ENCODE data around the gene MYO1D. TPM values are rescaled to one million over a fixed set of nuclear protein-coding genes. Genes with fewer than 3 reads are reported as not detected.
A peak's percentile ranks its signal among the peaks of the same experiment; 100 is the strongest.

Gene MYO1D
- total RNA-seq, 1 experiment from 2014 or later, result 29.9 TPM

DNA sequence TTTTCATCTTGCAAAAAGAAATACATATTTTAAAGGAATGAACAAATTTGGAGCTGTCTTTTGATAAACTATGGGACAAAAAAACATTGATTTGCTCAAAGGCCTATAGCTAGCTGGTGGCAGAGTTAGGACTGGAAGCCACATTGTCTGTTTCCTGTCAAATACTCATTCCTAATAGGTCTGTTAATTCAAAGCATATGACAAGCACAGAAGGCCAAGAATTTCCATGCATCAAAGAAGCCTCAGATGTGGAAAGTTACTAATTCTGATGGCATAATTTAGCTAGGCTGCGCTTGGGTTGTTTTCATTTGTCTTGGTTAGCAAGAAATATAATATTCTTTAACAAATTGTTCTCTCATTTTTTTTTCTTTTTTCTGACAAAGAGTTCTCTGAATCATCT, 292.1 kb downstream of the MYO1D start (continued):
- TF ChIP-seq, protein P1, sequence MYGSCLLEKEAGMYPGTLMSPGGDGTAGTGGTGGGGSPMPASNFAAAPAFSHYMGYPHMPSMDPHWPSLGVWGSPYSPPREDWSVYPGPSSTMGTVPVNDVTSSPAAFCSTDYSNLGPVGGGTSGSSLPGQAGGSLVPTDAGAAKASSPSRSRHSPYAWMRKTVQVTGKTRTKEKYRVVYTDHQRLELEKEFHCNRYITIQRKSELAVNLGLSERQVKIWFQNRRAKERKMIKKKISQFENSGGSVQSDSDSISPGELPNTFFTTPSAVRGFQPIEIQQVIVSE (CRISPR knock-in tag; IDR thresholded peaks at IDR 0.05; ENCODE audit: borderline replicate concordance), result no peak
- TF ChIP-seq SP1 (CRISPR knock-in tag; conservative IDR thresholded peaks at IDR 0.05) (no peak), GTF2I (CRISPR knock-in tag; conservative IDR thresholded peaks at IDR 0.05) (no peak)
- TF ChIP-seq, protein P2, sequence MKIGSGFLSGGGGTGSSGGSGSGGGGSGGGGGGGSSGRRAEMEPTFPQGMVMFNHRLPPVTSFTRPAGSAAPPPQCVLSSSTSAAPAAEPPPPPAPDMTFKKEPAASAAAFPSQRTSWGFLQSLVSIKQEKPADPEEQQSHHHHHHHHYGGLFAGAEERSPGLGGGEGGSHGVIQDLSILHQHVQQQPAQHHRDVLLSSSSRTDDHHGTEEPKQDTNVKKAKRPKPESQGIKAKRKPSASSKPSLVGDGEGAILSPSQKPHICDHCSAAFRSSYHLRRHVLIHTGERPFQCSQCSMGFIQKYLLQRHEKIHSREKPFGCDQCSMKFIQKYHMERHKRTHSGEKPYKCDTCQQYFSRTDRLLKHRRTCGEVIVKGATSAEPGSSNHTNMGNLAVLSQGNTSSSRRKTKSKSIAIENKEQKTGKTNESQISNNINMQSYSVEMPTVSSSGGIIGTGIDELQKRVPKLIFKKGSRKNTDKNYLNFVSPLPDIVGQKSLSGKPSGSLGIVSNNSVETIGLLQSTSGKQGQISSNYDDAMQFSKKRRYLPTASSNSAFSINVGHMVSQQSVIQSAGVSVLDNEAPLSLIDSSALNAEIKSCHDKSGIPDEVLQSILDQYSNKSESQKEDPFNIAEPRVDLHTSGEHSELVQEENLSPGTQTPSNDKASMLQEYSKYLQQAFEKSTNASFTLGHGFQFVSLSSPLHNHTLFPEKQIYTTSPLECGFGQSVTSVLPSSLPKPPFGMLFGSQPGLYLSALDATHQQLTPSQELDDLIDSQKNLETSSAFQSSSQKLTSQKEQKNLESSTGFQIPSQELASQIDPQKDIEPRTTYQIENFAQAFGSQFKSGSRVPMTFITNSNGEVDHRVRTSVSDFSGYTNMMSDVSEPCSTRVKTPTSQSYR (CRISPR knock-in tag; IDR thresholded peaks at IDR 0.05), result no peak
- TF ChIP-seq, protein P3, sequence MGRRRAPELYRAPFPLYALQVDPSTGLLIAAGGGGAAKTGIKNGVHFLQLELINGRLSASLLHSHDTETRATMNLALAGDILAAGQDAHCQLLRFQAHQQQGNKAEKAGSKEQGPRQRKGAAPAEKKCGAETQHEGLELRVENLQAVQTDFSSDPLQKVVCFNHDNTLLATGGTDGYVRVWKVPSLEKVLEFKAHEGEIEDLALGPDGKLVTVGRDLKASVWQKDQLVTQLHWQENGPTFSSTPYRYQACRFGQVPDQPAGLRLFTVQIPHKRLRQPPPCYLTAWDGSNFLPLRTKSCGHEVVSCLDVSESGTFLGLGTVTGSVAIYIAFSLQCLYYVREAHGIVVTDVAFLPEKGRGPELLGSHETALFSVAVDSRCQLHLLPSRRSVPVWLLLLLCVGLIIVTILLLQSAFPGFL (CRISPR knock-in tag; IDR thresholded peaks at IDR 0.05; ENCODE audit: borderline replicate concordance), result no peak

DNA sequence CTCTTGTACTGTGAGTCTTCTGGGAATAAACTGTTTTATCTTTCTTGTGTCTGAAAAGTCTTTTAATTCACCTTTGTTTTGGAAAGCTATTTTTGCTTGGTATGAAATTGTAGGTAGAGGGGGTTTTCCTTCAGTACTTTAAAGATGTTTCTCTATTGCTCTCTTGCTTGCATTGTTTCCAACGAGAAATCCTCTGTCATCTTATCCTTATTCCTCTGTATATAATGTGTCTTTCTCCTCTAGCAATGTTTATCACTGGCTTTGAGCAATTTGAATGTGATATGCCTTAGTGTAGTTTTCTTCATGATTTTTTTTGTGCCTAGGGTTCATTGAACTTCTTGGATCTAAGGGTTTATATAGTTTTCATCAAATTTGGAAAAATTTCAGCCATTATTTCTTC, 293.9 kb downstream of the MYO1D start:
- Mint-ChIP-seq H3K4me3 (no peak overlapping the region), H3K36me3 (peaks cover 29% of the 10 kb centered on the region), H3K27me3 (ENCODE audit: low read depth) (no peaks in the 10 kb centered on the region; the same call in 1 of the 2 replicates), H3K27ac (no peak overlapping the region), H3K9me3 (peaks cover 33% of the 10 kb centered on the region), H3K4me1 (no peaks in the 10 kb centered on the region; the same call in 1 of the 2 replicates)
- POLR2A ChIA-PET, result no interaction called here
- TF ChIP-seq, protein P4, sequence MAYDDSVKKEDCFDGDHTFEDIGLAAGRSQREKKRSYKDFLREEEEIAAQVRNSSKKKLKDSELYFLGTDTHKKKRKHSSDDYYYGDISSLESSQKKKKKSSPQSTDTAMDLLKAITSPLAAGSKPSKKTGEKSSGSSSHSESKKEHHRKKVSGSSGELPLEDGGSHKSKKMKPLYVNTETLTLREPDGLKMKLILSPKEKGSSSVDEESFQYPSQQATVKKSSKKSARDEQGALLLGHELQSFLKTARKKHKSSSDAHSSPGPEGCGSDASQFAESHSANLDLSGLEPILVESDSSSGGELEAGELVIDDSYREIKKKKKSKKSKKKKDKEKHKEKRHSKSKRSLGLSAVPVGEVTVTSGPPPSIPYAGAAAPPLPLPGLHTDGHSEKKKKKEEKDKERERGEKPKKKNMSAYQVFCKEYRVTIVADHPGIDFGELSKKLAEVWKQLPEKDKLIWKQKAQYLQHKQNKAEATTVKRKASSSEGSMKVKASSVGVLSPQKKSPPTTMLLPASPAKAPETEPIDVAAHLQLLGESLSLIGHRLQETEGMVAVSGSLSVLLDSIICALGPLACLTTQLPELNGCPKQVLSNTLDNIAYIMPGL (CRISPR knock-in tag; IDR thresholded peaks at IDR 0.05), result no peak
- TF ChIP-seq, protein P5, sequence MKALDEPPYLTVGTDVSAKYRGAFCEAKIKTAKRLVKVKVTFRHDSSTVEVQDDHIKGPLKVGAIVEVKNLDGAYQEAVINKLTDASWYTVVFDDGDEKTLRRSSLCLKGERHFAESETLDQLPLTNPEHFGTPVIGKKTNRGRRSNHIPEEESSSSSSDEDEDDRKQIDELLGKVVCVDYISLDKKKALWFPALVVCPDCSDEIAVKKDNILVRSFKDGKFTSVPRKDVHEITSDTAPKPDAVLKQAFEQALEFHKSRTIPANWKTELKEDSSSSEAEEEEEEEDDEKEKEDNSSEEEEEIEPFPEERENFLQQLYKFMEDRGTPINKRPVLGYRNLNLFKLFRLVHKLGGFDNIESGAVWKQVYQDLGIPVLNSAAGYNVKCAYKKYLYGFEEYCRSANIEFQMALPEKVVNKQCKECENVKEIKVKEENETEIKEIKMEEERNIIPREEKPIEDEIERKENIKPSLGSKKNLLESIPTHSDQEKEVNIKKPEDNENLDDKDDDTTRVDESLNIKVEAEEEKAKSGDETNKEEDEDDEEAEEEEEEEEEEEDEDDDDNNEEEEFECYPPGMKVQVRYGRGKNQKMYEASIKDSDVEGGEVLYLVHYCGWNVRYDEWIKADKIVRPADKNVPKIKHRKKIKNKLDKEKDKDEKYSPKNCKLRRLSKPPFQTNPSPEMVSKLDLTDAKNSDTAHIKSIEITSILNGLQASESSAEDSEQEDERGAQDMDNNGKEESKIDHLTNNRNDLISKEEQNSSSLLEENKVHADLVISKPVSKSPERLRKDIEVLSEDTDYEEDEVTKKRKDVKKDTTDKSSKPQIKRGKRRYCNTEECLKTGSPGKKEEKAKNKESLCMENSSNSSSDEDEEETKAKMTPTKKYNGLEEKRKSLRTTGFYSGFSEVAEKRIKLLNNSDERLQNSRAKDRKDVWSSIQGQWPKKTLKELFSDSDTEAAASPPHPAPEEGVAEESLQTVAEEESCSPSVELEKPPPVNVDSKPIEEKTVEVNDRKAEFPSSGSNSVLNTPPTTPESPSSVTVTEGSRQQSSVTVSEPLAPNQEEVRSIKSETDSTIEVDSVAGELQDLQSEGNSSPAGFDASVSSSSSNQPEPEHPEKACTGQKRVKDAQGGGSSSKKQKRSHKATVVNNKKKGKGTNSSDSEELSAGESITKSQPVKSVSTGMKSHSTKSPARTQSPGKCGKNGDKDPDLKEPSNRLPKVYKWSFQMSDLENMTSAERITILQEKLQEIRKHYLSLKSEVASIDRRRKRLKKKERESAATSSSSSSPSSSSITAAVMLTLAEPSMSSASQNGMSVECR (CRISPR knock-in tag; IDR thresholded peaks at IDR 0.05; ENCODE audit: borderline replicate concordance), result no peak
- TF ChIP-seq ZNF263 (CRISPR knock-in tag; IDR thresholded peaks at IDR 0.05; ENCODE audit: low read depth) (no peak), ZNF317 (CRISPR knock-in tag; IDR thresholded peaks at IDR 0.05; ENCODE audit: borderline replicate concordance, low read depth) (peak; percentile 47; the same call in 1 of the 2 replicates)
- TF ChIP-seq, protein P6, sequence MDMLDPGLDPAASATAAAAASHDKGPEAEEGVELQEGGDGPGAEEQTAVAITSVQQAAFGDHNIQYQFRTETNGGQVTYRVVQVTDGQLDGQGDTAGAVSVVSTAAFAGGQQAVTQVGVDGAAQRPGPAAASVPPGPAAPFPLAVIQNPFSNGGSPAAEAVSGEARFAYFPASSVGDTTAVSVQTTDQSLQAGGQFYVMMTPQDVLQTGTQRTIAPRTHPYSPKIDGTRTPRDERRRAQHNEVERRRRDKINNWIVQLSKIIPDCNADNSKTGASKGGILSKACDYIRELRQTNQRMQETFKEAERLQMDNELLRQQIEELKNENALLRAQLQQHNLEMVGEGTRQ (CRISPR knock-in tag; IDR thresholded peaks at IDR 0.05), result no peak
- TF ChIP-seq, protein P7, sequence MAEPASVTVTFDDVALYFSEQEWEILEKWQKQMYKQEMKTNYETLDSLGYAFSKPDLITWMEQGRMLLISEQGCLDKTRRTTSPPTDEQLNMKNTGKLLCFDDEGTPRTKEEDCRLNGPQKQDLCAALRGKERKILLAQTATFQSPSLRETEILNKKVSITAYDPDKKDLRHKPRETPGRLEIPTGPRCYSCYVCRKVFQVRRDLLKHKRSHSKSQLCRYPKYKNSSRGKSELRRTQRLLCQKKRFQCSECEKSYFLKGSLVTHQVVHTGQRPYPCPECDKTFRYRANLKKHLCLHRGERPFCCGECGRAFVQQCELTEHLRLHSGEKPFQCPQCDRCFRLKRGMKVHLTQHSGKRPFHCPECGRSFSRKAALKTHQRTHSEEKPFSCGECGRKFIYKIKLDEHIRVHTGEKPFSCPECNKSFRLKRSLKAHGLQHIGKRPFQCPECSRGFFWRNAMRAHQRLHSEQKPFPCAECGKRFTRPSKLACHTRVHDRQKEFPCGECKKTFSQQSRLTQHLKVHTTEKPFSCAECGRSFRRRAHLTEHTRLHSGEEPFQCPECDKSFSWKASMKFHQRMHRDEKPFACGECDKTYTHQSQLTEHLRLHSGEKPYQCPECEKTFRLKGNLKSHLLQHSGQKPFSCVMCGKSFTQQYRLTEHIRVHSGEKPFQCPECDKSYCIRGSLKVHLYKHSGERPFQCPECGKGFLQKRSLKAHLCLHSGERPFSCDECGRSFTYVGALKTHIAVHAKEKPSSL (CRISPR knock-in tag; conservative IDR thresholded peaks at IDR 0.05), result no peak
- TF ChIP-seq, protein P8, sequence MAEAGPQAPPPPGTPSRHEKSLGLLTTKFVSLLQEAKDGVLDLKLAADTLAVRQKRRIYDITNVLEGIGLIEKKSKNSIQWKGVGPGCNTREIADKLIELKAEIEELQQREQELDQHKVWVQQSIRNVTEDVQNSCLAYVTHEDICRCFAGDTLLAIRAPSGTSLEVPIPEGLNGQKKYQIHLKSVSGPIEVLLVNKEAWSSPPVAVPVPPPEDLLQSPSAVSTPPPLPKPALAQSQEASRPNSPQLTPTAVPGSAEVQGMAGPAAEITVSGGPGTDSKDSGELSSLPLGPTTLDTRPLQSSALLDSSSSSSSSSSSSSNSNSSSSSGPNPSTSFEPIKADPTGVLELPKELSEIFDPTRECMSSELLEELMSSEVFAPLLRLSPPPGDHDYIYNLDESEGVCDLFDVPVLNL (CRISPR knock-in tag; IDR thresholded peaks at IDR 0.05; ENCODE audit: borderline replicate concordance, low read depth), result no peak
- ATAC-seq (no peak), DNase-seq (ENCODE audit: low spot score) (no peak)
- CTCF ChIA-PET, result no interaction called here
